Measurements from ENCODE around the gene DOC2B.

DNA sequence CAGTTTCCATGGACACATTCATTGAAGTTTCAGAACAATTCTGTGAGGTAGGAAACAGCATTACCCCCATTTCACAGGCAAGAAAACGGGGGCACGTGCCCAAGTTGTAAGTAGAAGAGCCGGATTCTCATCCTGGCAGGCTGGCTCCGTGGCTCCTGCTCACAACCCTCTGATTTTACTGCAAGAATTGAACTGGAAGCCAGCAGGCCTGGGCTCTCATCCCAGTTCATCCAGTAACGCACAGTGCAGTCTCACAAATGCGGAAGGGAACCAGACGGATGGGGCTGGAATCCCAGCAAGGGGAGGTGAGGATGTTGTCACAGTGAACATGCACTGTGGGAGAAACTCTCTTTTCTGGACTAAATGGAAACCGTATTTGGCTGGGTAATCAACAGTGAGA, 40.7 kb upstream of the DOC2B start:
- TF ChIP-seq CTCF (IDR thresholded peaks at IDR 0.05; ENCODE audit: control extremely low read depth in 1 of 3, insufficient read depth in 1 of 3, low read depth in 1 of 3, low read length in 3 of 3), result no peak
- no peak for TF ChIP-seq BRCA1 (IDR thresholded peaks at IDR 0.05; ENCODE audit: low read depth, low read length)
- no peak for TF ChIP-seq EZH2 (IDR thresholded peaks at IDR 0.05; ENCODE audit: low read depth, low read length, severe bottlenecking)
- TF ChIP-seq ZNF274 (IDR thresholded peaks at IDR 0.05; ENCODE audit: borderline replicate concordance, extremely low read depth, low read length), result no peak
- no peak for TF ChIP-seq POLR2A (IDR thresholded peaks at IDR 0.05; ENCODE audit: control extremely low read depth in 1 of 2, low read depth in 2 of 2, low read length in 2 of 2)
- TF ChIP-seq RAD21 (IDR thresholded peaks at IDR 0.05 in 1 of 2, conservative IDR thresholded peaks at IDR 0.05 in 1 of 2; ENCODE audit: low read depth in 2 of 2, low read length in 2 of 2), result no peak
- TF ChIP-seq GTF2F1 (IDR thresholded peaks at IDR 0.05; ENCODE audit: borderline replicate concordance, low read depth, low read length), result no peak
- no peak for TF ChIP-seq EP300 (IDR thresholded peaks at IDR 0.05; ENCODE audit: borderline replicate concordance in 1 of 2, low read depth in 2 of 2, low read length in 2 of 2)
- no peak for TF ChIP-seq USF2 (IDR thresholded peaks at IDR 0.05; ENCODE audit: low read length)
- no peak for TF ChIP-seq TEAD4 (IDR thresholded peaks at IDR 0.05; ENCODE audit: low read depth, low read length)
- no peak for TF ChIP-seq POLR2AphosphoS5 (IDR thresholded peaks at IDR 0.05; ENCODE audit: low read depth, low read length)
- no peak for TF ChIP-seq MAX (IDR thresholded peaks at IDR 0.05)
- no peak for TF ChIP-seq GABPA (IDR thresholded peaks at IDR 0.05; ENCODE audit: borderline replicate concordance, insufficient read depth, low read length)
- TF ChIP-seq FOSL1 (IDR thresholded peaks at IDR 0.05; ENCODE audit: insufficient read depth, low read depth, low read length), result no peak

Data from H1 (cell line).